Stimulated activated CD8-positive, alpha-beta memory T cell treated with anti-CD3 and anti-CD28 coated beads, Interleukin-7, amount 100 ng/mL, for 1 hour (primary cell): ENCODE results near the gene CASK.

Experiments
- DNase-seq, 2 donors: peaks; one replicate each; pipeline ENCODE4 v3.0.0-alpha.2; 2020; ENCODE audit warnings: low read depth in 2 of 2

Gene CASK

DNA sequence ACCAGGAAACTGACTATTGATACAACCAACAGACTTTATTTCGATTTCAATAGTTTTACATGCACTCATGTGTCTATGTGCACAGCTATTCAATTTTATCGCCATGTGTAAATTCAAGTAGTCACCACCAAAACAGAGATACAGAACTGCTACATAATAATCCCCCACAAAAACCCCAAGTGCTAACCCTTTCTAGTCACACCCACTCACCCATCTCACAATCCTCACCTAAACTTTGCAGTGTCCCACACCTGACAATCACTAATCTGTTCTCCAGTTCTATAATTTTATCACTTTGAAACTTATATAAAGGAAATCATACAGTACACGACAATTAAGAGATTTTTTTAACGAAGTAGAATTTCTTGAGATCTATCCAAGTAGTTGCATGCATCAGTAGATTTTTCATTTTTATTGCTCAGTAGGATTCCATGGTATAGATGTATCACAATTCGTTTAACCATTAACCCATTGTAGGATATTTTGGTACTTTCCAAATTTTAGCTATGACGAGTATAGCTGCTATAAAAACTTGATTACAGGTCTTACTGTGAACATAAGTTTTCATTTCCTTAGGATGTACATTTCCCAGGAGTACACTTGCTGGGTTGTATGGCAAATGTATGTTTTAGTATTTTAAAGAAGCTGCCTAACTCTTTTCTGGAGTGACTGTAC lies 85.9 kb downstream of the CASK start:
- DNase-seq = no peak

- no peak for DNase-seq
Observed at GRCh38 chrX:41828826-41829225, 94.5 kb downstream of the CASK start.

DNA sequence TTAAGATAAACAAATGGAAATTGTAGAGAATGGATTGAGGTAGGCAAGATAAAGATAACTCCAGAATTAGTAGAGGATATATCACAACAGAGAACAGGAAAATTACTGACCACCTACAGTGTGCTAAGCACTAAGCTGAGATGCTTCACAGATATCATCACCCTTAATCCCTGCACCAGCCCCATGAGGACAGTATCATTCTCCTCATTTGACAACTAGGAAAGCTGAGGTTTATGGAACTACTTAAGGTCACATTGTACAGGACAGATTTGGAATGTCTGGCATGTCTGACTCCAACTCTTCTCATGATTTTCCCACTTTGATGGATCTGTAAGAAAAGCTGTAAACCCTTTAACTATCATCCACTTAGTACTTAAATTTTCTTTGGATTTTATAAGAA lies 95.5 kb downstream of the CASK start:
- no peak for DNase-seq

DNA sequence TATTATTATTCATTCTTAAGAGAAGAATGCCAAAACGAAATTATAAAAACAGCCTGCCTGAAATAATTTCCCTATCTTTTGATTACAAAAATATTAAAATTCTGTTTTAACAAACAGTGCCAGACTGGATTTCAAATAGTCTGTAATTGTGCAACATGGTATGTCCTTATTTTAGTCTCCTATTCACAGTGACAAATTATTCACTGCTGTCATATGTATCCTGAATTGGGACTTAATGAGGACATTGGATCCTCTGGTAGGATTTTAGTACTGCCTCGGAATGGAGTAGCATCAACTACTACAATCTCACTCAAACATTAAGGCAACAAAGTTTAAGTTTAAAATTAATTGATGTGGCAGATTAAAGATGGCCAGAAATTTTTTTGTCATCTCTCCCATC lies 97.6 kb downstream of the CASK start:
- DNase-seq = no peak

- DNase-seq = no peak
Observed at GRCh38 chrX:41824551-41824950, 98.8 kb downstream of the CASK start.

- no peak for DNase-seq
Observed at GRCh38 chrX:41823402-41823801, 100.0 kb downstream of the CASK start.

DNA sequence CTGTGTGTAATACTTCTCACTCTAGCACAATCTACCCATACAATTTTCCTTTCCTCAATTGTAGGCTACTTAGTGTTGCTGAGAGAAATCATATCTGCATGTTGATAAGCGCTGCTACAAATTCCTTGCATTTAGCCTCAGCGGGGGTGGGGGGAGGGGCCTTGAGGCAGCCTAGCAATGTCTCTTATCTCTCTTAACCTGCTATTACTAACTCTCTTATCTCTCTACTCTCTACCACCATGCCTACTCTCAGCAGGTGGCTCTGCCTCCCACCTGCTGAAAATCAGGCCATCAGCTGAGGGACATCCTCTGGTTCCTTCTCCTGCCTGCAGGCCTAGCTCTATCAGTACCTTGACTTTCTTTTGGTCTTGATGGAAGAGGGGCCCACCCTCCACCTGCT lies 100.5 kb downstream of the CASK start:
- DNase-seq = no peak

GRCh38 chrX:41808047-41808446 lies 115.3 kb downstream of the CASK start:
- DNase-seq = no peak

DNA sequence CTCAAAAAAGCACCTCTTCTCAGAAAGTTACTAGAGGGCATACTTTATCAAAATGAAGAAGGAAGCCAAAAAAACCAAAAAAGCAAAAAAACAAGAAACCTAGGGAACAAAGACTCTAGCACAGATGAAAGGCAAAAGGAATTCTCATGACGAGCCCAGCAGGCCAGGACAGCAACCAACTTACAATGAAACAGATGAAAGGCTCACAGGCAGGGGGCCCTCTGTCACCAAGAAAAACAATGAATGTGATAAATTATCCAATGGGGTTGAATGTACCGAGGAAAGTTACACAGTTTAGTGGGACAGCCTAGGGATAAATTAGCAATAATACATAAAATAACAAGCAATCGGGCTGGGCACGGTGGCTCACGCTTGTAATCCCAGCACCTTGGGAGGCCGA lies 120.4 kb downstream of the CASK start:
- no peak for DNase-seq

DNA sequence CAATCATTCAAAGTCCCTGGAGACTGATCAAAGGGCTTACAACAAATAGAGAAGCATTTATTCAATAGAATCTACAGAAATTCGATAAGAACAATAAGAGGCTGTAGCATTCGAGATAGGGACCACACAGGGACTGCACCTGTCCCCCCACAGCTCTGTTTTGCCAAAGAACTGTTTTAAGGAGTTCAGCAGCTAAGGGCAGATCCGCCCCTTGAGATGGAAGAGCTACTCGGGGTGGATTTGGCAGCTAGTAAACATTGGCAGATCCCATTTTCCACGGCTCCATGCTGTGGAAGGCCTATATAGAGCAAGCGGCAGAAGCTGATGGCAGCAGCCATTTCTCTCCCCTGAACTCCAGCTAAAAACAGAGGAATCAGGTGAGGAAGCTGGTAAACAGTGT lies 123.7 kb downstream of the CASK start:
- no peak for DNase-seq

- DNase-seq = no peak
Observed at GRCh38 chrX:41796577-41796976, 126.8 kb downstream of the CASK start.

DNA sequence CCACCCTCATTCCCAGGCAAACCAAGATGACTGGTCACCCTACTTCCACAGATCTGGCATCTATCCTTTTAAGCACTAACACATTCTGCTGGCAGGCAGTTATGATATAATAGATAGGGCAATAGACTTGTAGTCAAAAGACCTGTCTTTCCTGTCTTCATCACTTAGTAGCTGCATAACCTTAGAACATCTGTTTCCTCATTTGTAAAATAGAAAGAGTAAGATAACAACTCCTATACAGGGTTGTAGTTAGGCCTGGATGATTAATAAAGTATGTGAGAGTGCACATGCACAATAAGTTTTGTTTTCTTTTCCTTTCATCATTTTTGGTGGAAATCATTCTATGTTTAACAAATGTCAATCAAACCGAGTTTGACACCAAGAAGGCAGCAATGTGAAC lies 127.3 kb downstream of the CASK start:
- no peak for DNase-seq

DNA sequence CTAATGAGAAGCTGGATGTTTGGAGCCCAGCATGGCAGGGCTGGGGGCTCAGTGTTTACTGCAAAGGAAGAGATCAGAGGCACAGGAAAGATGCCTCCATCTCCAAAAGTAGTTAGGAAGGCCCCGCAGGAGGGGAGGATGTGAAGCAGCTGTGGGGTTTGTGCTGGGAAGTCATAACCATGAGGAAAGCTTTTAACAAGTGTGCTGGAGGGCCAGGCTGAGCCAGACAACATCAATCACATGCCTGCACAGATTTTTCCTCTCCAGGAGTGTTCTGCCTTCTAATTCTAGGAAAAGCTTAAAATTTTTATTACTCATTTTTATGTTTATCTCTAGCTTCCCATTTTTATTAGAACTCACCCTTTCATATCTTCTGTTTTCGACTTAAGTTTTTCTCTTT lies 134.0 kb downstream of the CASK start:
- no peak for DNase-seq

DNA sequence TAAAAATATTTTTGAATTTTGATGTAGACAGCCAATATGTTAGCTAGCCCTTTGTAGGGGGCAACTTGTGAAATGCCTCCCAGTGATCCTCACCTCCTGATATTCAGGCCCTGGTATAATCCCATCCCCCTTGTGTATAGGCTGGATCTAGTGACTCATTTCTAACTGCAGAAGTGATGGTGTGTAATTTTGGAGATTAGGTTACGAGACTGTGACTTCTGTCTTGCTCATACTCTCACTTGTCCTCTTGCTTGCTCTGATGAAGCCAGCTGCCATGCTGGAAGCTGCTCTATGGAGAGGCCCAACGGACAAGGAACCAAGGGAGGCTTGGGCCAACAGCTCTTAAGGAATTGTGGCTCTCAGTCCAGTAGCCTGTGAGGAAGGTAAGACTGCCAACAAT lies 137.7 kb downstream of the CASK start:
- DNase-seq = no peak

- DNase-seq = no peak
Observed at GRCh38 chrX:41781500-41781899, 141.9 kb downstream of the CASK start.

DNA sequence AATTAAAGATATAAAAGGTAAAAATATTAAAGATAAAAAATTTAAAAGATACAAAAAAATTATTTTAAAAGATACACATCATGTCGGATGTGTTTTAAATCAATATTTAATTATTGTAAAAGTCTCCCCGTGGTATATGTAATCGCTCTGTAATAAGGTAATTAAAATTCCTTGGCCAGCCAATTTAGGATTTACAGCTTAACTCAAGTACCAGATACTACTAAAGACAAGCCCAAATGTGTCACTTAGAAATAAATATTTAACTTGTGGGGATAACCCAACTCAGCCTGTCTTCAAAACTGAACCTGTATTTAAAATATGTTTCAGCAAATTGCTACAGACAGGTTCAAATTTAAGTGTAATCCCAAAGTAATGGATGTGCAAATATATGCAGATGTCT lies 143.4 kb downstream of the CASK start:
- no peak for DNase-seq

DNA sequence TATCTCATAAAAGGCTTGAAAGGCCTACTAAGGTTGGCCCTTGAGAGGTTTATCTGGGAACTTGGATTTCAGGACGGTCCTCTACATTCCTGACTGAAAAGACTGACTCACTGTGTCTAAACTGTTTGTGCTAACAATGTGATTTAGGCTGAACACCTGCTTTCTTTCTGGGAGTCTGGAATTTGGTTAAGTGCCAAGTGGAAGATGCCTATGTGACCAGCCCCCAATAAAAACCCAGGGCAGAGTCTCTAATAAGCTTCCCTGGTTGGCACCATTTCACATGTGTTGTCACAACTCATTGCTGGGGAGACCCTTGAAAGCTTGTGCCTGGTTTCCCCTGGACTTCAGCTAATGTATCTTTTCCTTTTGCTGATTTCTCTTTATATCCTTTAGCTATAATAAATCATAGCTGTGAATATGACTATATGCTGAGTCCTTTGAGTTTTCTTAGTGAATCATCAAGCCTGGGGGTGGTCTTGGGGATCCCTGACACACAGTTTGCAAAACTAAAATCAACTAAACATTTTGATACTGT lies 144.3 kb downstream of the CASK start:
- DNase-seq = no peak

DNA sequence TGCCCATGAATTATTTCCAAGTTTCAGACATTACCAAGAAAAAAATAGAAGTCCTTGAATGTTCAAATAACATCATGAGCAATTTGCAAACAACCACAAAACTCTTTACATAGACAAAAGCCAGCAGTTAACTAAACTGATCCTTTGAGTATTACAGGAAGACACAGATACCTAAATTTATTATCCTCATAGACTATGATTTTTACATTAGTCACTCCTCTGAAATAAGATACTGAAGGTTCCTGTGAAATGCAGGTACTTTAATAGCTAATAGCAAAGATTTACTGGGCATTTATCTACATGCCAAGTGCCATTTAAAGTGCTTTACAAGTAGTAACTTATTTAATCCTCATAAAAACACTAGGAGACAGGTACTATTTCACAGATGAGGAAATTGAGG lies 161.7 kb downstream of the CASK start:
- DNase-seq = no peak

DNA sequence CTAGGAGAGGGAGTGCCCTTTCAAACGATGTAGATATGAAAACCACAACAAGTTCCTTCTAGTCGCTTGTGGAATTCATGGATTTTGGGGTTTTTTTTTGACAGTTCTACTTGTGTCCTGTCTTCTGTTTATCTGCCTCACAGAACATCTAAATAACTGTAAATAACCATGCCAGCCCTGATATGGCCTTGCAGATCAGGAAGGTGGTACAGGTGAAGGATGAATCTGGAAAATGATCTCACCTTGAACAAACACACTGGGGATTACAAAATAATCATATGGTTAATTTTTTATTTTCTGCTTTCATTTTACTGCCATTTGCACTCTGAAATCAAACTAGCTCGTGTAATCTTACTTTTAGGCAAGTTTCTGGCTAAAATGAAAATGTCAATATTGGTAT lies 162.2 kb downstream of the CASK start:
- no peak for DNase-seq

- no peak for DNase-seq
Observed at GRCh38 chrX:41759817-41760216, 163.5 kb downstream of the CASK start.

DNA sequence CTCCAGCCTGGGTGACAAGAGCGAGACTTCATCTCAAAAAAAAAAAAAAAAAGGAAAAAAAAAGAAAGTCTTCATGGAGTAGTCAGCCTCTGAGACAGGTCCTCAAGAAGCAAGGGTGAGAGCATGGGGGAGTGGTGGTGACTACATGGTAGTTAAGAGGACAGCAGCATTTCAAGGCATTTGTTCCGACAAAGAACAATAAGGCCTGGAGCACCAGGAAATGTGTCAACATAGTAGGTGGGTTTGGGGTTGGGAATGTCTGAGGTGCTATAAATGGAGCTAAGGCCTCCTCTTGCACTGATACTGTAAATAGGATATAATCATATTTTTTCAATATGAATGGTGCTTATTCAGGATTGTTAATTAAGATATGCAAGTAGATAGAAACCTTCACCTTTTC lies 165.0 kb downstream of the CASK start:
- DNase-seq = no peak

DNA sequence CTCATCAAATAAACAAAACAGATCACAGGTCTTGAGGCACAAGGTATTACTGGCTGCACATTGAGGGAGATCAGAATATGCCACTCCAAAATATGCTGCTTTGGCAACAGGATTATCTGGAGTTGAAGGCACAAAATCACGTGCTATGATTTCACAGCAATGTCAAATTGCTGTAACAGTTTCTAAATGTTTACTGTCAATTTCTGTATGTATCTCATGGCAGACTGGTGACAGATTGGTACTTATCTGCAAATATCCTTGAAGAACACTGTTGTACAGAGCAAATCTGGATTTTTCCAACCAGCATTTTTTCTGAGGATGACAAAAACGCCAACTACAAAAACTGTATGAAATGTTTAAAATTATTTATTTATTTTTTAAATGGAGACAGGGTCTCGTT lies 172.6 kb downstream of the CASK start:
- DNase-seq = no peak

DNA sequence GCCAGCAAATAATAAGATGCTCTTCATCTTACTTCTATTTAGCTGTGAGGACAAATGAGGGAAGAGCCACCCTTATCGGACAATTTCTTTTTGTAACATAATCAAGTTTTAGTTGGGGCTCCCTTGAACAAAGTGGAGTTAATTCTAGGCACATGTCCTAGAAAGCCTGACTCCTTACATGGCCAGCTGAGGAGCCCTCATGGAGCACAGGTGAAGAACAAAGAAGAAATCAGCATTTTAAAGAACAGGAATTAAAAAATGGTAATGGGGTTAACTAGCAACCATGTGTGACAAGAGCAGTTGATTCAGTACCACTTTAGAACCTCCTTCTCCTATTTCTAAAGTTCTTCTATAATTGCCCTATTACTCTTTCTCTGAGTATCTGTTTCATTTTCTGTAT lies 183.5 kb downstream of the CASK start:
- no peak for DNase-seq

- no peak for DNase-seq
Observed at GRCh38 chrX:41737065-41737464, 186.3 kb downstream of the CASK start.
